ENCODE data around the gene LRRC3. TPM values are rescaled to one million over a fixed set of nuclear protein-coding genes. Genes with fewer than 3 reads are reported as not detected.

LRRC3 gene
- total and polyA plus RNA-seq, 2 of the 4 experiments (the other 2 are of a cell fraction) = under 0.01 to 0.38 TPM

- no peak overlapping the region for H2AK5ac ChIP-seq (ENCODE audit: low read depth, low read length)
- no peak overlapping the region for H3K56ac ChIP-seq (ENCODE audit: extremely low read depth, insufficient read depth, low read length)
- H3K4ac ChIP-seq (ENCODE audit: low read depth, low read length) = no peak overlapping the region
- intact Hi-C loops (cut with micrococcal nuclease) (no loop called here), dilution Hi-C loops (cut with HindIII; ENCODE audit: low sequenced_read_pairs, unreplicated experiment) (no loop called here), in situ Hi-C loops (cut with MboI; ENCODE audit: low sequenced_read_pairs) (no loop called here)
- no peak overlapping the region for H2BK20ac ChIP-seq (ENCODE audit: low read depth, low read length)
- 90% methylated on average over 7 of the region's 8 CpGs; no CpG with 5 or more reads in 1 of the 2 experiments for WGBS, 2 experiments (ENCODE audit: extremely low coverage in 2 of 2, insufficient read length in 1 of 2)
- no peaks in the 10 kb centered on the region; the same call in 1 of the 2 replicates for H3K27me3 ChIP-seq (ENCODE audit: control insufficient read depth, insufficient read depth, low read length)
- H2BK5ac ChIP-seq (ENCODE audit: low read depth, low read length, poor library complexity, severe bottlenecking) = no peak overlapping the region
- no peak overlapping the region for H2BK120ac ChIP-seq (ENCODE audit: low read depth, low read length)
- H3K4me3 ChIP-seq (ENCODE audit: insufficient read depth, low read depth, low read length) = no peak overlapping the region
- no peak overlapping the region for H3K9ac ChIP-seq (ENCODE audit: low read depth, low read length)
- H3K79me1 ChIP-seq (ENCODE audit: low read depth in 1 of 2, low read length in 2 of 2) = no peaks in the 10 kb centered on the region
- POLR2A ChIA-PET (ENCODE audit: unreplicated experiment) = no interaction called here
- DNase-seq = no peak
- no peaks in the 10 kb centered on the region for H4K20me1 ChIP-seq (ENCODE audit: insufficient read depth, low read length)
- H2AK9ac ChIP-seq (replicated peaks; ENCODE audit: low read depth, low read length, poor library complexity) = no peak overlapping the region
- no peak overlapping the region for H4K91ac ChIP-seq (ENCODE audit: insufficient read depth, low read depth, low read length)
- BruUV-seq (replicated peaks) = no TSS peak
- no peaks in the 10 kb centered on the region for H3K9me1 ChIP-seq (ENCODE audit: insufficient read depth, low read length)
- H3K4me1 ChIP-seq (ENCODE audit: control insufficient read depth, insufficient read depth, low read length) = no peaks in the 10 kb centered on the region
- H2AFZ ChIP-seq (replicated peaks; ENCODE audit: low read length, poor library complexity) = no peak overlapping the region
- H2BK15ac ChIP-seq (ENCODE audit: low read depth, low read length) = no peak overlapping the region
- H3K14ac ChIP-seq (replicated peaks; ENCODE audit: low read depth, low read length) = no peak overlapping the region
- no peaks in the 10 kb centered on the region for H3K9me3 ChIP-seq (ENCODE audit: control insufficient read depth, insufficient read depth, low read length)
- CTCF ChIA-PET = no interaction called here
- H4K5ac ChIP-seq (ENCODE audit: low read depth, low read length) = no peak overlapping the region
- no peak overlapping the region for H3K18ac ChIP-seq (ENCODE audit: low read depth, low read length)
- H3K23ac ChIP-seq (ENCODE audit: low read depth, low read length) = no peak overlapping the region
- H3K4me2 ChIP-seq (ENCODE audit: low read depth, low read length) = no peak overlapping the region
- ATAC-seq (ENCODE audit: low read depth) = no peak
- no peak overlapping the region for H4K8ac ChIP-seq (ENCODE audit: low read depth in 2 of 2, low read length in 2 of 2)
- no peak overlapping the region for H3K27ac ChIP-seq (ENCODE audit: insufficient read depth, low read length)
- no peaks in the 10 kb centered on the region for H3K36me3 ChIP-seq (ENCODE audit: control insufficient read depth, insufficient read depth, low read length)
- TF ChIP-seq MXI1 (IDR thresholded peaks at IDR 0.05; ENCODE audit: borderline replicate concordance, low read depth, low read length) (no peak), NFE2L2 (IDR thresholded peaks at IDR 0.05; ENCODE audit: low read depth, low read length) (no peak), FOS (IDR thresholded peaks at IDR 0.05; ENCODE audit: low read depth, low read length) (no peak), CEBPB (IDR thresholded peaks at IDR 0.05; ENCODE audit: low read depth, low read length) (no peak), MAZ (IDR thresholded peaks at IDR 0.05; ENCODE audit: borderline replicate concordance, low read depth, low read length) (no peak), POLR2A (IDR thresholded peaks at IDR 0.05; ENCODE audit: low read depth, low read length) (no peak), MAFK (IDR thresholded peaks at IDR 0.05; ENCODE audit: low read depth, low read length) (no peak), RFX5 (IDR thresholded peaks at IDR 0.05; ENCODE audit: low read depth, low read length) (no peak), BHLHE40 (IDR thresholded peaks at IDR 0.05; ENCODE audit: low read depth, low read length) (no peak), RCOR1 (IDR thresholded peaks at IDR 0.05; ENCODE audit: insufficient replicate concordance, low read length) (no peak), ELK1 (IDR thresholded peaks at IDR 0.05; ENCODE audit: borderline replicate concordance, low read depth, low read length) (no peak)
- TF ChIP-seq, protein P1, sequence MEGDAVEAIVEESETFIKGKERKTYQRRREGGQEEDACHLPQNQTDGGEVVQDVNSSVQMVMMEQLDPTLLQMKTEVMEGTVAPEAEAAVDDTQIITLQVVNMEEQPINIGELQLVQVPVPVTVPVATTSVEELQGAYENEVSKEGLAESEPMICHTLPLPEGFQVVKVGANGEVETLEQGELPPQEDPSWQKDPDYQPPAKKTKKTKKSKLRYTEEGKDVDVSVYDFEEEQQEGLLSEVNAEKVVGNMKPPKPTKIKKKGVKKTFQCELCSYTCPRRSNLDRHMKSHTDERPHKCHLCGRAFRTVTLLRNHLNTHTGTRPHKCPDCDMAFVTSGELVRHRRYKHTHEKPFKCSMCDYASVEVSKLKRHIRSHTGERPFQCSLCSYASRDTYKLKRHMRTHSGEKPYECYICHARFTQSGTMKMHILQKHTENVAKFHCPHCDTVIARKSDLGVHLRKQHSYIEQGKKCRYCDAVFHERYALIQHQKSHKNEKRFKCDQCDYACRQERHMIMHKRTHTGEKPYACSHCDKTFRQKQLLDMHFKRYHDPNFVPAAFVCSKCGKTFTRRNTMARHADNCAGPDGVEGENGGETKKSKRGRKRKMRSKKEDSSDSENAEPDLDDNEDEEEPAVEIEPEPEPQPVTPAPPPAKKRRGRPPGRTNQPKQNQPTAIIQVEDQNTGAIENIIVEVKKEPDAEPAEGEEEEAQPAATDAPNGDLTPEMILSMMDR (conservative IDR thresholded peaks at IDR 0.05; ENCODE audit: low read depth, low read length) = no peak
These were observed 5.7 kb downstream of the LRRC3 start for GRCh38 chr21:44461005-44461404.

Measured in IMR-90 (cell line).